Transverse colon (tissue), 3 donors: Measurements from ENCODE around the gene PTPRG.

Experiments
- EP300 ChIP-seq: sonication (generic); formaldehyde crosslinking; IDR thresholded peaks from one replicate; pipeline ENCODE4 v1.6.1; 2017; ENCODE audit warnings: antibody characterized with exemption, low read depth
- POLR2A ChIP-seq: fragments of 450-650 bp; IDR thresholded peaks from one replicate; pipeline ENCODE4 v1.6.1; 2016; ENCODE audit warnings: antibody characterized with exemption, mild to moderate bottlenecking, moderate library complexity
- TF ChIP-seq, protein P1 (sequence below), 5 experiments: fragments of 200-600 bp in 3 of 5; fragments of 450-650 bp in 2 of 5; sonication (generic) in 3 of 5; IDR thresholded peaks; 1 replicate in 2 of 5; 2 replicates in 3 of 5; pipeline ENCODE4 v1.5.1; 2016 to 2017; ENCODE audit warnings: antibody characterized with exemption in 5 of 5, inconsistent platforms in 3 of 5, mild to moderate bottlenecking in 2 of 5, moderate library complexity in 1 of 5

DNA sequence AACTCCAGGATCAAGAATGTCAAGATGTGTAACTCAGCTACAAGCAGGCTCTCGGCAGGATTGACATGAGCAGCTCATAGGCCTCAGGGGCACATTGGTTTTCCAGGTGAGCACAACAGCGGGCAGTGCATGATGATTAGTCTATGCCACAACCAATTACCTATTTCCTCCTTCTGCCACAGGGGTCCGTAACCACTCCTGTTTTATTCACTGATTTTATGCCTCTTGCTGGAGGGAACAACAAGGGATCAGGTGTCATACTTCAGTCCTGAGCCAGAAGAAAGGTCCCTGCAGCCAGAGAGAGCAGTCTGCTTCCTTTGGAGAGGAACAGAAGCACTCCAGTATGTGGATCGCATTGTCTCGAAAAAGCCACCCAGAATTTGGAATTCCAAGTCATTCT lies 35.1 kb upstream of the PTPRG start:
- TF ChIP-seq POLR2A, result no peak
- TF ChIP-seq, protein P1, sequence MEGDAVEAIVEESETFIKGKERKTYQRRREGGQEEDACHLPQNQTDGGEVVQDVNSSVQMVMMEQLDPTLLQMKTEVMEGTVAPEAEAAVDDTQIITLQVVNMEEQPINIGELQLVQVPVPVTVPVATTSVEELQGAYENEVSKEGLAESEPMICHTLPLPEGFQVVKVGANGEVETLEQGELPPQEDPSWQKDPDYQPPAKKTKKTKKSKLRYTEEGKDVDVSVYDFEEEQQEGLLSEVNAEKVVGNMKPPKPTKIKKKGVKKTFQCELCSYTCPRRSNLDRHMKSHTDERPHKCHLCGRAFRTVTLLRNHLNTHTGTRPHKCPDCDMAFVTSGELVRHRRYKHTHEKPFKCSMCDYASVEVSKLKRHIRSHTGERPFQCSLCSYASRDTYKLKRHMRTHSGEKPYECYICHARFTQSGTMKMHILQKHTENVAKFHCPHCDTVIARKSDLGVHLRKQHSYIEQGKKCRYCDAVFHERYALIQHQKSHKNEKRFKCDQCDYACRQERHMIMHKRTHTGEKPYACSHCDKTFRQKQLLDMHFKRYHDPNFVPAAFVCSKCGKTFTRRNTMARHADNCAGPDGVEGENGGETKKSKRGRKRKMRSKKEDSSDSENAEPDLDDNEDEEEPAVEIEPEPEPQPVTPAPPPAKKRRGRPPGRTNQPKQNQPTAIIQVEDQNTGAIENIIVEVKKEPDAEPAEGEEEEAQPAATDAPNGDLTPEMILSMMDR (IDR thresholded peaks at IDR 0.05), result no peak
- no peak for TF ChIP-seq EP300
